Daoy (cell line): Measurements from ENCODE around the gene COQ8A. TPM values are rescaled to one million over a fixed set of nuclear protein-coding genes. Genes with fewer than 3 reads are reported as not detected.

Experiments used
- DNase-seq: peaks from one replicate; pipeline ENCODE4 v3.0.0-alpha.2; 2015; ENCODE audit warnings: low read depth
- total RNA-seq: library from RNA; depleted of rRNA; stranded (reverse); fragments of >200 nt; shearing (Covaris generic); gene quantifications from 2 replicates; pipeline ENCODE4 v1.2.3, GENCODE V29; 2014

Gene COQ8A
- total RNA-seq, 1 experiment from 2014 or later = 15.5 TPM

DNA sequence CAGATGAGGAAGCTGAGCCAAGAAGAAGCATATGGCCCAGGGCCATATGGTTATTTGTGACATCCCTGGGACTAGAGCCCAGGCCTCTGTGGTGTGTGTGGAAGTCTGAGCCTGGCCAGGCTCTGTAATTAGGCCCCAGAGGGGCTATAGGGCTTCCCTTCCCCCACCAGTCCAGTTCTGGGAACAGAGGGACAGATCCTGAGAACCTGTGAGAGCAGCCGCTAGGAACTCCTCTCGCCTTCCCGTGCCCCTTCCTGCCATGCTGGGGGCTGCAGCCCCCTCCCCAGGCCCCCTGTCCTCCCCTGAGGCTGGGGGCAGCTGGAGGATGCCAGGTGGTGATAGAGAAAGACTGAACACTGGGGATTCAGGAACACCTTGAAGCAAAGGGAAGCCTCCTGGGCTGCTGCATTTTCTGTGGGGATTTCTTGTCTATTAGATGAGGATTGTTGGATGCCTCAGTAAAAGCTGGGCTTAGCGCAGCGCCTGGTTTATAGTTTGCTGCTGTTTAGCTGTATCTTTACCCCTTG is 33.3 kb downstream of the COQ8A start:
- no peak for DNase-seq

DNA sequence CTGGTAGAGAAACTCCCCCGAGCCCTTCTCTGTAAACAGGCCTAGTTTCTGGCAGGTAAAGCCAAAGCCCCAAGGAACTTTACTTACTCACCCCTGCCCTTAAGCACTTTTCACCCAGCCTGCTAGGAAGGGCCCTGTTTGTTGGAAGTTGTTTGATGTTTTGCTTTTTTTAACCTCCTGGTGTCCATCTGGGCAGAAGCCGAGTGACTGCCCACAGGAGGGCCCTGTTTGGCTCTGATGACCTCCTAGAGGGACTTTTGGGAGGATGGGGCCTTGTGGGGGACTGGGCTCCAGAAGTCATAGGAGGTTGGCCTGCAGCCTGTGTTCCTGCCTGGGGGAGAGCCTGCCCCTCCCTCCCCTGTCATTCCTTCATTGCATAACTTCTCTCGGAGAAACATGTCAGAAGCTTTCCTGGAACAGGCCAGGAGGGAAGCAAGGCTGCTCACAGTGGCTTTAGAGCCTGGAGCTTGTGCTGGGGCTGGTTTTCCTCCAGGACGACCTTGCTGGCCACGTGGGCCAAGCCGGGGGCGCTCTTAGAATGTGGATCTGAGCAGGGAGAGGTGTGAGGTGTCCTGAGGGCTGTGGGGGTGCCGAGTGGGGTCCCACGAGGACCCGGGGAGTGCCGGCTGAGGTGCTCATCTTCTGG is 33.9 kb downstream of the COQ8A start:
- DNase-seq = no peak

DNA sequence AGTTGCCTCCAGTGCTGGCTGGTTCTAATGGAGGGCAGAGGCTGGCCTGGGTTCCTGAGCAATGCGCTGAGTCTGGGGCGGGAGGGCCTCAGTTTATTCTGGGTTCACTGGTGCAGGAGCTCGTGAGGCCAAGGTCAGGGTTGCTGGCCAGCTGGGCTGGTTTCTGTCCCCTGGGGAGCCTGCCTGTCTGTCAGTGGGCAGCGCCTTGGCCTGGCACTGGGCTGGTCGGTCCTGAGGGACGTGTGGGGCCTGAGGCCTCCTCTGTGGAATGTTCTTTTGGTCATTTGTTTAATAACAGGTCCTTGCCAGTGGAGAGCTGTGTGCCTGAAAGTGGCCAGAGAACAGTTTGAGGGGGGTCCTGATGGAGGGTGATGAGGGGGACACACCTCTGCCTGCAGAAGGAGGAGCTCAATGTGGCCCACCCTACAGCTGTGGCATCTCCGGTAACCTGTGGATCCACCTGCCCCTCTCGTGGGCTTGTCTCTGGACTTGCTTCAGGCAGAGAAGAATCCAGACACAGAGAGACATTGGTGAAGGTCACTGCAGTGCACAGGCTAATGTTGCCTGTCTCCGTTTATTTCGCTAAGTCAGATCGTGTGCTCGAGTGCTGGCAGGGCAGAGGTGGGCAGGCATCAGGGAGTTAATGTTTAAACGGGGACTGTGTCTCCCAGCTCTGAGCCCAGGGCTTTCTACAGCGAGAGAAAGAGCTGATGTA is 34.6 kb downstream of the COQ8A start:
- DNase-seq = no peak

DNA sequence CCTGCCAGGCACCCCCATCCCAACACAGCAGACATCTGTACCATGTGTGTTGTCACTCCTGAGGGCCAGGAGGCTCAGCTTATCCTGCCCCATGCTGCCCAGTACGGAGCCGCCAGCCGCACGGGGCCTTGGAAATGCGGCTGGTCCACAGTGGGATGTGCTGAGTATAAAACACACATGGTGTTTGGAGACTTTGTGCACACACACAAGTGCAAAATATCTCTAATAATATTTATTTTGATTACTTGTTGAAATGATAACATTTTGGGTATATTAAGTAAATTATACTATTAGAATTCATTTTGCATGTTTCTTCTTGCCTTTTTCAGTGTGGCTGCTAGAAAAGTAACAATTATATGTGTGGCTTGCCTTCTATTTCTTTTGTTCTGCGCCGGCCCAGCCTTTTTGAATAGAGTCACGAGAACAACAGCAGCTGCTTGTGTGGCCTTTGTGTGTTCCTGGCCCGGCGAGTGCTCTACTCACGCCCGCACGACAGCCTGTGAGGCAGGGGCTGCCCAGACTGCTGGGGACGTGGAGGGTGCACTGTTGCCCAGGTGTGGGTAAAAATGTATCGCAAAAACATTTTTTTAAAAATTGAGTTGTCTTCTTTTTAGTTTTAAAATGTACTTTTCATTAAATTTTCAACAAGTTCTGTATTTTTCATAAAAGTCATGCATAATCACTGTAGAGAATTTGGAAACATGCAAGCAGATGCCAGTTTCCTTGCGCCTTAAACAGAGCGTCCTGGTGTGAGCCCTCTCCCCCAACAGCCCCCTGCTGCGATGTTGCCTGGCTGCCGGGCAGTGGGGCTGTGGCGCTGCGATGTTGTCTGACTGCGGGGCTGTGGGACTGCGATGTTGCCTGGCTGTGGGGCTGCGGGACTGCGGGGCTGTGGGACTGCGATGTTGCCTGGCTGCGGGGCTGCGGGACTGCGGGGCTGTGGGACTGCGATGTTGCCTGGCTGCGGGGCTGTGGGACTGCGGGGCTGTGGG is 35.5 kb downstream of the COQ8A start:
- DNase-seq = no peak

DNA sequence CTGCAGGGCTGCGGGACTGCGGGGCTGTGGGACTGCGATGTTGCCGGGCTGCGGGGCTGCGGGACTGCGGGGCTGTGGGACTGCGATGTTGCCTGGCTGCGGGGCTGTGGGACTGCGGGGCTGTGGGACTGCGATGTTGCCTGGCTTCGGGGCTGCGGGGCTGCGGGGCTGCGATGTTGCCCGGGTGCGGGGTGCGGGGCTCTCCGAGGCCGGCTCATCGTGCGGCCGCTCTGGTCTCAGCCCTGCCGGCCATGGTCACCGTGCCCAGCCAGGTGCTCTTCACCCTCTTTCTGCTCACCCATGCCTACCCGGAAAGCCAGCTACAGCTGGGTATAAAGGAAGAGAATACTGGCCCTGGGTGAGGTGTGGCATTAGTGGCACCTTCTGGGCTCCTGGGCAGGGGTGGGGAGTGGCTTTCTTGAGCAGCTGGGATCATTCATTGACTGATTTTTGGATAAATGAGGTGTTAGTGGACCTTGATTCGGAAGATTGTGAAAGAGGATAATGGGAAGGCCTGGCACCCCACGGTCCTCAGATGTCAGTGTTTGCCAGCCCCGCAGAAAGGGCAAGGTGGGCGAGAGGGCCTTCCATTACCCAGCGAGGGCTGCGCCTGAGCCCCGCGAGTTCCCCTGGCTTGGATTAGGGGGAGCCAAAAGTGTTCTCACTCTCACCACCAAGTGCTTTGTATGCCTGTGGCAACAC is 36.3 kb downstream of the COQ8A start:
- DNase-seq = no peak

DNA sequence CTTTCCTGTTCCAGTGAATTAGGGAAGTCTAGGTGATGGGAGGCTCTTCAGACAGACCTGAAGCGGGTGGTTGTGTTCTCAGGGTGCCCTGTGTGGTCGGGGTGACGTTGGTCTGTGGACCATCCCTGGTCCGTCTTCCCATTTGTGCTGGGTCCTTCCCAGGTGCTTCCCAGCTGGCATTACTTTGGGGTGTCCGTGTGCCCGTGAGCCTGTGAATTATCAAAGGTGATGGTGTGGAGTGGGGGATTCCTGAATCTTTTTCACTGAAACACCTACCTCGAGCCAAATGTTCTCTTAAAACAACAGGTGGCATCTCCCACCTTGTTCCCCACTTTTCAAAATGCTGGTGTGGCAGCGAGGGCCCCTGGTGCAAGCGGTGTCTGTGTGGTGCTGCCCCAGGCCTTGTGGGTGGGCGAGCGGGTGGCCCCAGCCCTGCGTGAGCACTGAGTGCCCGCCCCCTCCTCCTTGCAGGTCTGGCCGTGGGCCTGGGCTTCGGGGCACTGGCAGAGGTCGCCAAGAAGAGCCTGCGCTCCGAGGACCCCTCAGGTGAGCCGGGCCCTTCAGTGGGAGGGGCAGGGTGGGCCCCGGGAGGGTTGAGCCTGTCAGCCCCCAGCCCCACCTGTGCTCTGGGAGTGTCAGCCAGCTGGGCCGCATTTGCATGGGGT is 37.0 kb downstream of the COQ8A start:
- DNase-seq = no peak

DNA sequence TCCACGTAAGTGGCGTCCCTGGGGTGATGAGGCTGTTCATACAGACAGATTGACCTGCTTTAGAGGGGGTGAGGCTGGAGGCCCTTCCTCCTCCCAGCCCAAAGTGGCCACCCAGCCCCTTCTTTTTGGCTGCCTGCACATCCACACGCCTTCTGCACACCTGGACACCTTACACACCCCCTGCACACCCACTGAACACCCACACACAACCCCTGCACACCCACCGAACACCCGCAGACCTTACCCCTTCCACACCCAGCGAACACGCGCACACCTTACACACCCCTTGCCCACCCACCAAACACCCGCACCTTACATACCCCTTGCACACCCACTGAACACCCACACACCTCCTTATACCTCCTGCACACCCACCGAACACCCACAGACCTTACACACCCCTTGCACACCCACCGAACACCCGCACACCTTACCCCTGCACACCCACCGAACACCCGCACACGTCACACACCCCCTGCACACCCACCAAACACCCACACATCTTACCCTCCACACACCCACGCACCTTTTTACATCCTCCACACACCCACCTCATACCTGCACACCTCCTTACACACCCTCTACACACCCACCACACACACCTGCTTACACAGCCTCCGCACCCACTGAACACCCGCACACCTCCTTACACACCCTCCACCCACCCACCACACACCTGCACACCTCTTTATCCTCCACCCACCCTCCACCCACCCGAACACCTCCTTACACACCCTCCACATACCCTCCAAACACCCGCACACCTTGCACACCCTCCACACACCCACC is 37.7 kb downstream of the COQ8A start:
- no peak for DNase-seq

DNA sequence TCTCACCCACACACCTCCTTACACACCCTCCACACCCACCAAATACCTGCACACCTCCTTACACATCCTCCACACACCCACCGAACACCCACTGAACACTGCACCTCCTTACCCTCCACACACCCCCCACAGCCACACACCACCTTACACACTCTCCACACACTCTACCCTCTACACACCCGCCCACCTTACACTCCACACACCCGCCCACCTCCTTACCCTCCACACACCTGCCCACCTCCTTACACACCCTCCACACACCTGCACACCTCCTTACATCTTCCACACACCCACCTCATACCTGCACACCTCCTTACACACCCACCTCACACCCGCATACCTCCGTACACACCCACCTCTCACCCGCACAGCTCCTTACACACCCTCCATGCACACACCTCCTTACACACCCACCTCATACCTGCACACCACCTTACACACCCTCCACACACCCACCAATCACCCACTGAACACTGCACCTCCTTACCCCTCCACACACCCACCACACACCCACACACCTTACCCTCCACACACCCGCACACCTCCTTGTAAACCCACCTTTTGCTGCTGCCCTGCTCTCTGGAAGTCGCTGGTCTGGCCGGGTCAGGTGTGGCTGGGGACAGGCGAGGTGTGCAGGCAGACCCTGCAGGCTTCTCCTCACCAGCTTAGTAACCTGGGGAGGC is 38.5 kb downstream of the COQ8A start:
- no peak for DNase-seq

DNA sequence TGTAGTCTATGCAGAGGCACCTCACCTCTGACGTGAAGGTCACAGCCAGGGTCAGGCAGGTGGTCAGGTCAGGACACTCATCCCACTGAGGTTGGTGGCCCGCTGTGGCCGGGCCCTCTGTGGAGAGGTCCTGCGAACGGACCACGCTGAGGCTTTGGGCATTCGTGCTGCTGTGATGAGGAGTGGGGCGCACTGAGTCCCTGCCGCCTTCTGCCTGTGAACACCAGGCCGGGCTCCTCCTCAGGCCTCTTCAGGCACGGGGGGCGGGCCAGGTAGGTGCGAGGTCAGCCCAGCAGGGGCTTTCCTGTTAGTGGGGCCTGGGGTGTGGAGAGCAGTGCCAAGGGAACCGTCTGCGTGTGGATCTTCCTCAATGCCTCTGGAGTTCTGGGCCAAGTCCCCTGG is 39.0 kb downstream of the COQ8A start:
- no peak for DNase-seq

DNA sequence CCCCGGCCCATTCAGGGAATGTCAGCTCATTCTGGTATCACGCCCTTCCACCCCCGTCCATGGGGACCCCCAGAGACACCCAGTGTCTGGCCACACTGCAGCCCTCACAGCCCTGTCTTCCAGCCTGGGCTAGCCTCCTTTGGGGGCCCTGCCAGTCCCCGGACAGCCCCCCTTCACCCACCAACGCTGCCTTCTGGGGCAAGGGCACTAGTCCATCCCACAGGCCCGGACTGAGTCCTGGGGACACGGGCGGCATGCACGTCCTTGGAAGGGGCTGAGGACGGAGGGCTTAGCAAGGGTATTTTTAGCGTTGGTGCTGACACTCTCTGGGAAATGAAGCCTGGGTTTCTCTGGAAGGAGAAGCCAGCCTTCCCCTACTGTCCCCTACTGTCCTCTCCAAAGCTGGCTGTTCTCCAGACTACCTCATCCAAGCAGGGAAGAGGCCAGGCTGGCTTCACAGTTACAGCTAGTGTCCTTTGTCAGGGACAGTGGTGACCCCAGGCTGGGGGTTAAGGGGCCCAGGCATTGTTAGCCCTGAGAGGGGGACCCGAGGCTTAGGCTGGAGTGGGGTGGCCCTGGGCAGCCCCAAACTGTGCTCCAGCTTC is 39.5 kb downstream of the COQ8A start:
- no peak for DNase-seq

DNA sequence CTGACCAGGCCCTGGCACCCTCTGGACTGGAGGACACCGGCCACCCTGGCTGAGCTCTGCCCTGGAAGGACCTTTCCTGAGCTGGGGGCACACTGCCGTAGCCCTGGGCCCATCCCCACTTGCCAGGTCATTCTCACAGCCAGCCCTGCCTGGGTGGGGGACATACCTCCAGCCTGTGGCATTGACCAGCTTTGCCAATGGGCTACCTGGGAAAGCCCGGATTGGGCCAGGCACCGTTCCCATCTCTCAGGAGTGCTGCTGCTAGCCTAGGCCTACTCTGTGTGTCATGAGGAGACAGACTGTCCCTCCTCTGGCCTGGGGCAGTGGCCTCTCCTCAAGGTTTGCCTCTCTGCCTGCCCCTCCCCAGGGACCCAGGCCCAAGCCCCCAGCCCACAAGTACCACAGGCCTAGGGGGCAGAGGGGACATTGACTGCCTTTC is 40.0 kb downstream of the COQ8A start:
- no peak for DNase-seq

DNA sequence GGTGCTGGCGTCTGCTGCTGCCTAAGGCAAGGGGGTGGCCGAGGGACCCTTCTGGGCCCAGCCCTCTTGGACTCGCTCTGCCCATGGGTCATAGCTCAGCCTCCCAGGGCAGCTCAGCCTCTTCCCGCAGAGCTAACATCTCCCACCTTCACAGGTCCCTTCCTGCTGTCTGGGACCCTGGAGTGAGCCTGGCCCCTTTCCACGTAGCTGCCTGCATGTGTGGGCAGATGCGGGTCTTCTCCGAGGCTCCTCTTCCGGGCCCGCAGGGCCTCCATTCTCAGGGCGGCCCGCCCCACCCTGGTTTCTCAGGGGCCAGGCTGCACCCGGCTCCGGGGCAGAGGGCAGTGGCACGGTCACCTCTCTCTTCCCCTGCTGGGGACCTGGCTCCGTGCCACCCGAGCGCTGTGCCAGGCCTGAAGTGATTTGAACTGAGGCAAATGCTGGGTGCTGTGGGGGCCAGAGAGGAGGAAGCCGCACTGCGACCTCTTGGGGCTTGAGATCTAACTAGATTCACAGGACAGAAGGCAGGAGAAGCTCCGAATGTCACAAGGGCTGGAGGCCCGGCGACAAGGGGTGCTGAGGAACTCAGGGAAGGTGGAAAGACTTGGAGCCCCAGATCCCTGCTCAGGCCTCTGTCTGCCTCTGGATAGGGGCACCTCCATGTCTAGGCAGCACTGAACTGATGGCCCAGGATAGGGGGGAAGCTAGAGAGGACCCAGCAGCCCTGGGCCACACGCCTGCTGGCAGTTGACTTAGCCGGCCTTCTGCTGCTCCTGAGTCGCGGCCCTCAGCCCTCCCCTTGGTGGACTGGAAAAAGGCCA is 40.7 kb downstream of the COQ8A start:
- DNase-seq = no peak

DNA sequence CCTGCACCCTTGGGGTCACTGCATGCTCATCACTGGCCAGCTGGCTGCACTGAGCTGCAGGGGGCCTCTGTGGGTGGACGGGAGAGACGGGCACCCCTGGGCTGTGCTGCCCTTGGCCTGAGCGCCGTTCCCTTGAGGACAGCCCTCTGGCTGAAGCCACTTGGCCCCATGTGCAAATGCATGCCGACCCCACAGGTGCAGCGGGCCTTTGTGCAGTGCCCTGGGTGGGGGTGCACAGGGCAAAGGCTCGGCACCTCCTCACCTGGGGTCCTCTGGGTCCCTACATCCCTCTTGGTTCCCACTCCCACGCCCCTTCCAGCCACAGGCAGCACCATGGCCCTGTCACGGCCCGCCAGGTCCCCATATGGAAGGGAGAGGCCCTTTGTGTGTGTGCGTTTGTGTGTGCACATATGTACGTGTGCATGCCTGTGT is 41.3 kb downstream of the COQ8A start:
- no peak for DNase-seq

DNA sequence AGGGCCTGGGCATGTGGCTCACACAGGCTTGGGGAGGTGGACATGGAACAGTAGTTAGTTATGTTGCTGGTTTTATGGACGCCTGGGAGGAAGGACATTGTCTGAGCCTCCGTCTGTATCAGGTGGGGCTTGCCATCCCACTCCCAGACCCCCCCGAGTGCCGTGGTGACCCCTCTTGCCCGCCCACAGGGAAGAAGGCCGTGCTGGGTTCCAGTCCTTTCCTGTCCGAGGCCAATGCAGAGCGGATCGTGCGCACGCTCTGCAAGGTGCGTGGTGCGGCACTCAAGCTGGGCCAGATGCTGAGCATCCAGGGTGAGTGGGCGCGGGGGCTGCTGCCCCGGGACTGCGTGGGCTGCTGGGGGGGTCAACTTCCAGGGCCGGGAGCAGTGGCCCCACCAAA is 41.7 kb downstream of the COQ8A start:
- no peak for DNase-seq

DNA sequence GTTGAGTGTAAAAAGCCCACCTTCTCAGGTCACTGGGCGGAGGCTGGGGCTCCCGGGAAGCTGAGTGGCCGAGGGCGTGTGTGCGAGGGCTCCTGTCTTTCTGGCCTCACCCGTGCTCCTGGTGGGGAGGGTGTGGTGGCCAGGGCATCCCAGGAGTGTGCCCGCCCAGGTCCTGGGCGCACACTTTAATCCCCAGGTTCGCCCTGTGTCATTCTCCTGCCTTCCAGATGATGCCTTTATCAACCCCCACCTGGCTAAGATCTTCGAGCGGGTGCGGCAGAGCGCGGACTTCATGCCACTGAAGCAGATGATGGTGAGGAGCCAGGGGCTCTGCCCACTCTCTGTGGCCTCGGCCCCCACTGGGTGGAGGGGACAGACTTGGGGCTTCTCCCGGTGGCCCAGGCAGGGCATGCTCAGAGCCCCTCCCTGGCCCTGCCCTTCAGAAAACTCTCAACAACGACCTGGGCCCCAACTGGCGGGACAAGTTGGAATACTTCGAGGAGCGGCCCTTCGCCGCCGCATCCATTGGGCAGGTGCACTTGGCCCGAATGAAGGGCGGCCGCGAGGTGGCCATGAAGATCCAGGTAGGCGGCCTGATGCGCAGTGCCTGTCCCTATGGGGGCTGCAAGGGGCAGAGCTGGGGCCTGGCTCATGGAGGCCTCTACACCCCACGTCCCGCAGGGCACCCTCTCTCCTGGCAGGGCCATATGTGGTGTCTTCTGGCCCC is 42.5 kb downstream of the COQ8A start:
- DNase-seq = no peak

DNA sequence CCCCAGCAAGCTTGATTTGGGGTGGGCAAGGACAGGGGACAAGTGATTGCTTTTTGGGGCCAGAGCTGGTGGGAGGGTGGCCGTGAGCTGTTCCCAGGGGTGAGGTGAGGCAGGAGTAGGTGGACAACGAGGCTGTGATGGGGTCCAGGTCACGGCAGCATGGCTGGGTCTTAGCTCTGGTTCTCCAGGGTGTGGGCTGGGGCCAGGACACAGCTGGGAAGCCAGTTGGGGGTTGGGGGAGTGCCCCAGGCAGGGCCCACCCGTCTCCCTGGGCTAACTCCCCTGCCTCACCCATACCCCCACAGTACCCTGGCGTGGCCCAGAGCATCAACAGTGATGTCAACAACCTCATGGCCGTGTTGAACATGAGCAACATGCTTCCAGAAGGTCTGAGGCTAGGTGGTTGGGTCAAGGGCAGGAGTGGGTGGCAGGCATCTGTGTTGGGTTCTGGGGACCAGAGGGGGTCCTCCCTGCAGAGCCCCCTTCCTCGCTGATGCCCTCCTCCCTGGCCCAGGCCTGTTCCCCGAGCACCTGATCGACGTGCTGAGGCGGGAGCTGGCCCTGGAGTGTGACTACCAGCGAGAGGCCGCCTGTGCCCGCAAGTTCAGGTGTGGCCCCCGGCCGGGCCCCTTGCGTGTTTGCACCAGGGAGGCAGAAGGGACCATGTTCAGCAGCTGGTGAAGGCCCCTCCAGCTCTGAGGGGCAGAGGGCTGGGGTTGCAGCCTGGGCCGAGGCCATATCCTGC is 43.3 kb downstream of the COQ8A start:
- DNase-seq = no peak

DNA sequence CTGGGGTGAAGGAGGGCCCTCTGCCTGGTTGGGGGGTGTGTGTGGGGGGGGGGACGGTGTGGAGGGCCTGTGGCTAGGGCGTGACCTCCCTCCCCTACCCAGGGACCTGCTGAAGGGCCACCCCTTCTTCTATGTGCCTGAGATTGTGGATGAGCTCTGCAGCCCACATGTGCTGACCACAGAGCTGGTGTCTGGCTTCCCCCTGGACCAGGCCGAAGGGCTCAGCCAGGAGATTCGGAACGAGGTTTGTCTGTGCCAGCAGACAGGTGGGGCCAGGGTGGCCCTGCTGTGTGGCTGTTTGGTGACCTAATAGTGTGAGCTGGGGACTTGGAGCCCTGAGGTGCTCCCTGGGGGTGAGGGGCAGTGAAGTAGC is 43.9 kb downstream of the COQ8A start:
- no peak for DNase-seq
